ENCODE data around the gene UFD1. TPM values are rescaled to one million over a fixed set of nuclear protein-coding genes. Genes with fewer than 3 reads are reported as not detected.

UFD1 gene
- total RNA-seq, 1 experiment from 2014 or later = 74.4 TPM

DNA sequence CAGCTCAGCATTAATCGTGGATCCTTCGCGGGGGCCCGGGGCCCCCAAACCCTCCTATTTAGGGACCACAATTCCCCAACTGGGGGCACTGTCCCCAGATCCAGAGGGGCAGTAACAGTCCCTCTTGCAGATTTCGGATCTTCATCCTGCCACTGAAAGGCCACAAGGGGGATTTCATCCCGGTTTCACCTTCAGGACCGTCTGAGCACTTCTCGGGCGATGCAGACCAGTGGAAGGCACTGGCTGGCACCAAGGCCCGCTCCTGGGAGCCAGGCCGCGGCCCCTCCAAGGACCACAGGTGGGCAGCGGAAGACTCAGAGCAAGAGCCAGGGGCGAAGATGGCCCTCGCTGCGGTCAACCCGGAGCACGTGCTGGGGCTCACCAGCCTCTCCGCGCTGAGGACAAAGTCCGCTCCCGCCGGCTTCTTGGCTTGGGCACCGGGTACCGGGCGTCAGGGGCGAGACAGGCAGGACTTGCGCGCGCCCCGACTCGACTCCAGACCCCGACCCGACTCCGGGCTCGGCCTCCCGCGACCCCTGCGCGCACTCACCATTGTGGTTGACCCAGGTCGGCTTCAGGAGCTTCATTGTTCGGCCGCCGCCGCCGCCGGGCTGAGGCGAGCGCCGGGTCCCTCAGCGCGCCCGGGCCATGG is 48.0 kb downstream of the UFD1 start:
- Histone ChIP-seq H3K27me3 (ENCODE audit: insufficient read depth, low read length) (no peaks in the 10 kb centered on the region), H2BK15ac (ENCODE audit: low read depth, low read length) (no peak overlapping the region), H2BK5ac (ENCODE audit: insufficient read length, low read length) (no peak overlapping the region), H3K18ac (ENCODE audit: insufficient read length, low read depth, low read length) (peak overlapping the region; percentile 47), H4K8ac (replicated peaks; ENCODE audit: insufficient read length, low read depth, low read length) (no peak overlapping the region), H3K79me2 (ENCODE audit: insufficient read depth, low read length) (peaks cover 37% of the 10 kb centered on the region; the same call in 1 of the 2 replicates), H3K23ac (ENCODE audit: insufficient read length, low read depth, low read length) (no peak overlapping the region), H3K79me1 (ENCODE audit: insufficient read depth, low read depth, low read length, poor library complexity, severe bottlenecking) (peaks cover 11% of the 10 kb centered on the region), H3K4me1 (ENCODE audit: insufficient read depth, low read length) (peaks cover 4% of the 10 kb centered on the region; the same call in 1 of the 2 replicates), H4K91ac (ENCODE audit: insufficient read length, low read depth, low read length) (no peak overlapping the region), H3K4me2 (ENCODE audit: insufficient read depth, insufficient read length, low read length) (peak overlapping the region; percentile 60), H3T11ph (ENCODE audit: low read length) (no peak overlapping the region), H3K23me2 (ENCODE audit: insufficient read length, low read depth, low read length, poor library complexity, severe bottlenecking) (peaks cover 7% of the 10 kb centered on the region), H3K56ac (ENCODE audit: insufficient read length, low read depth, low read length) (no peak overlapping the region), H2BK20ac (ENCODE audit: low read depth, low read length, poor library complexity, severe bottlenecking) (no peak overlapping the region), H4K20me1 (ENCODE audit: control insufficient read depth, insufficient read depth, insufficient read length) (no peaks in the 10 kb centered on the region), H3K27ac (ENCODE audit: insufficient read length, low read depth, low read length) (no peak overlapping the region), H2BK12ac (ENCODE audit: insufficient read length, low read depth, low read length) (no peak overlapping the region), H3K9ac (ENCODE audit: extremely low read depth, insufficient read length, low read length) (peak overlapping the region; percentile 45), H2AK5ac (ENCODE audit: insufficient read length, low read length) (no peak overlapping the region), H3K14ac (ENCODE audit: insufficient read depth, low read length) (peak overlapping the region; percentile 32), H2AFZ (ENCODE audit: low read length) (no peak overlapping the region), H4K5ac (ENCODE audit: insufficient read length, low read depth, low read length) (no peak overlapping the region), H3K4ac (ENCODE audit: low read depth, low read length) (no peak overlapping the region), H2BK120ac (ENCODE audit: low read depth, low read length, poor library complexity, severe bottlenecking) (no peak overlapping the region), H3K9me3 (ENCODE audit: control insufficient read depth, low read depth, low read length) (no peaks in the 10 kb centered on the region)
- H3K9me3 Mint-ChIP-seq = no peaks in the 10 kb centered on the region
- no peaks in the 10 kb centered on the region for H3K27me3 Mint-ChIP-seq (ENCODE audit: low read depth)
- H3K27ac Mint-ChIP-seq = peak overlapping the region in 2 of 3 experiments; percentile 88 to 93; a peak in 3 of 7 replicates
- H3K36me3 Mint-ChIP-seq (ENCODE audit: insufficient read depth in 1 of 3, low read depth in 3 of 3) = peaks cover 2 to 19% (median 13%) of the 10 kb centered on the region in 3 experiments; a peak in 6 of 7 replicates
- DNase-seq = peak; percentile 51
- H3K4me3 Mint-ChIP-seq = peak overlapping the region; percentile 88 to 92
- no CpG with 5 or more reads among the region's 53 CpGs for WGBS (ENCODE audit: extremely low coverage, insufficient read length, low lambda C conversion rate)
- TF ChIP-seq, protein P1, sequence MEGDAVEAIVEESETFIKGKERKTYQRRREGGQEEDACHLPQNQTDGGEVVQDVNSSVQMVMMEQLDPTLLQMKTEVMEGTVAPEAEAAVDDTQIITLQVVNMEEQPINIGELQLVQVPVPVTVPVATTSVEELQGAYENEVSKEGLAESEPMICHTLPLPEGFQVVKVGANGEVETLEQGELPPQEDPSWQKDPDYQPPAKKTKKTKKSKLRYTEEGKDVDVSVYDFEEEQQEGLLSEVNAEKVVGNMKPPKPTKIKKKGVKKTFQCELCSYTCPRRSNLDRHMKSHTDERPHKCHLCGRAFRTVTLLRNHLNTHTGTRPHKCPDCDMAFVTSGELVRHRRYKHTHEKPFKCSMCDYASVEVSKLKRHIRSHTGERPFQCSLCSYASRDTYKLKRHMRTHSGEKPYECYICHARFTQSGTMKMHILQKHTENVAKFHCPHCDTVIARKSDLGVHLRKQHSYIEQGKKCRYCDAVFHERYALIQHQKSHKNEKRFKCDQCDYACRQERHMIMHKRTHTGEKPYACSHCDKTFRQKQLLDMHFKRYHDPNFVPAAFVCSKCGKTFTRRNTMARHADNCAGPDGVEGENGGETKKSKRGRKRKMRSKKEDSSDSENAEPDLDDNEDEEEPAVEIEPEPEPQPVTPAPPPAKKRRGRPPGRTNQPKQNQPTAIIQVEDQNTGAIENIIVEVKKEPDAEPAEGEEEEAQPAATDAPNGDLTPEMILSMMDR (conservative IDR thresholded peaks at IDR 0.05) = peak; percentile 55
- H3K4me1 Mint-ChIP-seq = peaks cover 20 to 24% of the 10 kb centered on the region in 2 experiments

All from H9 (cell line).